BLaER1 treated with 17β-estradiol and CSF1 and Interleukin-3, amounts not matched to agents 10 nM and 100 nM (cell line): ENCODE measurements around the gene CMTM6.
A peak's percentile ranks its signal among the peaks of the same experiment; 100 is the strongest.

Experiments used
- H3K27ac ChIP-seq, 11 experiments: shearing (Covaris generic); formaldehyde crosslinking; 2 replicates each; pipeline ENCODE4 v1.8.1; 2022
- H3K27me3 ChIP-seq, 11 experiments: shearing (Covaris generic); formaldehyde crosslinking; 2 replicates each; pipeline ENCODE4 v1.8.1; 2022
- H3K36me3 ChIP-seq, 11 experiments: shearing (Covaris generic); formaldehyde crosslinking; 2 replicates each; pipeline ENCODE4 v1.8.1; 2022
- H3K4me1 ChIP-seq, 10 experiments: shearing (Covaris generic); formaldehyde crosslinking; 2 replicates each; pipeline ENCODE4 v1.8.1; 2022
- H3K4me2 ChIP-seq, 11 experiments: shearing (Covaris generic); formaldehyde crosslinking; 2 replicates each; pipeline ENCODE4 v1.8.1; 2022
- H3K4me3 ChIP-seq, 10 experiments: shearing (Covaris generic); formaldehyde crosslinking; 2 replicates each; pipeline ENCODE4 v1.8.1; 2022
- H3K9ac ChIP-seq, 11 experiments: shearing (Covaris generic); formaldehyde crosslinking; 2 replicates each; pipeline ENCODE4 v1.8.1; 2022
- H3K9me3 ChIP-seq, 11 experiments: shearing (Covaris generic); formaldehyde crosslinking; replicated peaks in 1 of 11; 2 replicates each; pipeline ENCODE4 v1.8.1; 2022
- H4K20me1 ChIP-seq, 11 experiments: shearing (Covaris generic); formaldehyde crosslinking; 2 replicates each; pipeline ENCODE4 v1.8.1; 2022
- Cebpa-rat ChIP-seq, 11 experiments: shearing (Covaris generic); IDR thresholded peaks; 2 replicates each; pipeline ENCODE4 v1.8.1; 2022

CMTM6 gene

GRCh38 chr3:32495609-32496008 lies 7.0 kb downstream of the CMTM6 start:
- H3K4me2 ChIP-seq, result peak overlapping the region; percentile 45 to 96 (median 61); a peak in 21 of 22 replicates
- no peaks in the 10 kb centered on the region for H3K27me3 ChIP-seq
- peaks cover 0 to 5% (median 0%) of the 10 kb centered on the region in 11 experiments; a peak in 2 of 22 replicates for H3K9me3 ChIP-seq
- no peak for TF ChIP-seq Cebpa-rat (IDR thresholded peaks at IDR 0.05)
- peaks cover 42 to 97% (median 86%) of the 10 kb centered on the region in 11 experiments for H4K20me1 ChIP-seq
- peaks cover 27 to 96% (median 53%) of the 10 kb centered on the region in 11 experiments; a peak in 21 of 22 replicates for H3K36me3 ChIP-seq
- peak overlapping the region in 1 of 10 experiments; percentile 16; a peak in 1 of 20 replicates for H3K4me3 ChIP-seq
- H3K9ac ChIP-seq, result no peak overlapping the region
- H3K27ac ChIP-seq, result peak overlapping the region in 5 of 11 experiments; percentile 15 to 62 (median 49); a peak in 5 of 22 replicates
- H3K4me1 ChIP-seq, result peaks cover 32 to 94% (median 58%) of the 10 kb centered on the region in 10 experiments

- H4K20me1 ChIP-seq, result peaks cover 40 to 96% (median 81%) of the 10 kb centered on the region in 11 experiments
- H3K27me3 ChIP-seq, result no peaks in the 10 kb centered on the region
- H3K4me2 ChIP-seq, result peak overlapping the region; percentile 45 to 96 (median 61); a peak in 19 of 22 replicates
- H3K4me3 ChIP-seq, result peak overlapping the region in 1 of 10 experiments; percentile 16; a peak in 1 of 20 replicates
- H3K36me3 ChIP-seq, result peaks cover 26 to 93% (median 53%) of the 10 kb centered on the region in 11 experiments; a peak in 21 of 22 replicates
- peak overlapping the region in 5 of 11 experiments; percentile 15 to 62 (median 49); a peak in 5 of 22 replicates for H3K27ac ChIP-seq
- no peak for TF ChIP-seq Cebpa-rat (IDR thresholded peaks at IDR 0.05)
- no peak overlapping the region for H3K9ac ChIP-seq
- peaks cover 0 to 5% (median 0%) of the 10 kb centered on the region in 11 experiments; a peak in 2 of 22 replicates for H3K9me3 ChIP-seq
- H3K4me1 ChIP-seq, result peaks cover 27 to 88% (median 53%) of the 10 kb centered on the region in 10 experiments
These were observed 7.6 kb downstream of the CMTM6 start for GRCh38 chr3:32495085-32495484.

- peak overlapping the region in 10 of 11 experiments; percentile 25 to 96 (median 62); a peak in 20 of 22 replicates for H3K4me2 ChIP-seq
- TF ChIP-seq Cebpa-rat (IDR thresholded peaks at IDR 0.05), result no peak
- peaks cover 39 to 87% (median 68%) of the 10 kb centered on the region in 11 experiments; a peak in 20 of 22 replicates for H4K20me1 ChIP-seq
- peak overlapping the region in 3 of 11 experiments; percentile 10 to 32 (median 18); a peak in 3 of 22 replicates for H3K27ac ChIP-seq
- H3K4me1 ChIP-seq, result peaks cover 22 to 75% (median 45%) of the 10 kb centered on the region in 10 experiments
- H3K36me3 ChIP-seq, result peaks cover 29 to 94% (median 57%) of the 10 kb centered on the region in 11 experiments; a peak in 21 of 22 replicates
- peaks cover 0 to 5% (median 0%) of the 10 kb centered on the region in 11 experiments; a peak in 2 of 22 replicates for H3K9me3 ChIP-seq
- no peaks in the 10 kb centered on the region for H3K27me3 ChIP-seq
- no peak overlapping the region for H3K4me3 ChIP-seq
- H3K9ac ChIP-seq, result no peak overlapping the region
These were observed 8.9 kb downstream of the CMTM6 start for GRCh38 chr3:32493437-32494414.

- TF ChIP-seq Cebpa-rat (IDR thresholded peaks at IDR 0.05), result no peak
- Histone ChIP-seq H3K36me3 (peaks cover 36 to 94% (median 65%) of the 10 kb centered on the region in 11 experiments), H3K4me3 (no peak overlapping the region), H3K9me3 (peaks cover 0 to 5% (median 0%) of the 10 kb centered on the region in 11 experiments; a peak in 2 of 22 replicates), H3K27me3 (no peaks in the 10 kb centered on the region), H3K27ac (no peak overlapping the region), H3K9ac (no peak overlapping the region), H3K4me2 (peak overlapping the region in 3 of 11 experiments; percentile 49 to 96 (median 80); a peak in 6 of 22 replicates), H4K20me1 (peaks cover 39 to 78% (median 62%) of the 10 kb centered on the region in 11 experiments; a peak in 20 of 22 replicates), H3K4me1 (peaks cover 22 to 66% (median 37%) of the 10 kb centered on the region in 10 experiments)
These were observed 9.8 kb downstream of the CMTM6 start for GRCh38 chr3:32492684-32493436.

GRCh38 chr3:32488474-32489008 lies 14.1 kb downstream of the CMTM6 start:
- H3K4me2 ChIP-seq, result no peak overlapping the region

GRCh38 chr3:32487781-32488473 lies 14.7 kb downstream of the CMTM6 start:
- H3K9ac ChIP-seq, result no peak overlapping the region
- peaks cover 0 to 49% (median 9%) of the 10 kb centered on the region in 10 experiments; a peak in 15 of 20 replicates for H3K4me1 ChIP-seq
- no peak overlapping the region for H3K27ac ChIP-seq
- peaks cover 62 to 91% (median 77%) of the 10 kb centered on the region in 11 experiments for H3K36me3 ChIP-seq
- H3K9me3 ChIP-seq, result peaks cover 0 to 3% (median 0%) of the 10 kb centered on the region in 11 experiments; a peak in 1 of 22 replicates
- H3K4me2 ChIP-seq, result no peak overlapping the region
- no peak for TF ChIP-seq Cebpa-rat (IDR thresholded peaks at IDR 0.05)
- H3K4me3 ChIP-seq, result no peak overlapping the region
- H4K20me1 ChIP-seq, result peaks cover 15 to 32% (median 21%) of the 10 kb centered on the region in 11 experiments; a peak in 20 of 22 replicates
- no peaks in the 10 kb centered on the region for H3K27me3 ChIP-seq

More at GRCh38 chr3:32488474-32489008, 14.1 kb downstream of the CMTM6 start:
- H3K9ac ChIP-seq, result no peak overlapping the region
- peaks cover 60 to 91% (median 77%) of the 10 kb centered on the region in 11 experiments for H3K36me3 ChIP-seq
- peaks cover 0 to 3% (median 0%) of the 10 kb centered on the region in 11 experiments; a peak in 1 of 22 replicates for H3K9me3 ChIP-seq
- peaks cover 21 to 38% (median 27%) of the 10 kb centered on the region in 11 experiments; a peak in 20 of 22 replicates for H4K20me1 ChIP-seq
- H3K4me3 ChIP-seq, result no peak overlapping the region
- H3K4me1 ChIP-seq, result peaks cover 1 to 49% (median 13%) of the 10 kb centered on the region in 10 experiments; a peak in 17 of 20 replicates
- no peak for TF ChIP-seq Cebpa-rat (IDR thresholded peaks at IDR 0.05)
- H3K27me3 ChIP-seq, result no peaks in the 10 kb centered on the region
- H3K27ac ChIP-seq, result no peak overlapping the region

- H3K27ac ChIP-seq, result peak overlapping the region in 7 of 11 experiments; percentile 24 to 79 (median 57); a peak in 10 of 22 replicates
- TF ChIP-seq Cebpa-rat (IDR thresholded peaks at IDR 0.05), result no peak
- peaks cover 0 to 10% (median 0%) of the 10 kb centered on the region in 11 experiments; a peak in 7 of 22 replicates for H4K20me1 ChIP-seq
- H3K9me3 ChIP-seq, result peaks cover 0 to 3% (median 0%) of the 10 kb centered on the region in 11 experiments; a peak in 1 of 22 replicates
- peaks cover 0 to 56% (median 9%) of the 10 kb centered on the region in 10 experiments; a peak in 15 of 20 replicates for H3K4me1 ChIP-seq
- no peaks in the 10 kb centered on the region for H3K27me3 ChIP-seq
- peak overlapping the region in 2 of 11 experiments; percentile 50 to 52; a peak in 2 of 22 replicates for H3K9ac ChIP-seq
- peak overlapping the region in 10 of 11 experiments; percentile 3 to 84 (median 48); a peak in 13 of 22 replicates for H3K4me2 ChIP-seq
- H3K4me3 ChIP-seq, result no peak overlapping the region; a peak in 1 of 20 replicates
- H3K36me3 ChIP-seq, result peaks cover 75 to 94% (median 82%) of the 10 kb centered on the region in 11 experiments
These were observed 18.2 kb downstream of the CMTM6 start for GRCh38 chr3:32484436-32484835.
